ENCODE measurements around the gene AKAP3. TPM values are rescaled to one million over a fixed set of nuclear protein-coding genes. Genes with fewer than 3 reads are reported as not detected.

Gene AKAP3
- total and polyA plus RNA-seq, 12 donors: 0.40 to 7.4 (median 2.5) TPM

- intact Hi-C loops (cut with DNase I): no loop called here
- Histone ChIP-seq H3K36me3 (replicated peaks in 1 of 2) (no peaks in the 10 kb centered on the region), H3K27me3 (no peaks in the 10 kb centered on the region), H3K27ac (no peak overlapping the region), H3K4me3 (no peak overlapping the region), H3K4me1 (replicated peaks in 1 of 2) (no peaks in the 10 kb centered on the region), H3K9me3 (replicated peaks in 1 of 3) (no peaks in the 10 kb centered on the region)
- no peak for DNase-seq
- no peak for TF ChIP-seq POLR2A (IDR thresholded peaks at IDR 0.05)
- no peak for TF ChIP-seq CTCF (IDR thresholded peaks at IDR 0.05)
- 47 to 61% (median 53%) methylated on average over 8 to 9 of the region's 9 CpGs for WGBS, 4 donors
Measured at GRCh38 chr12:4587108-4587507, 61.7 kb downstream of the AKAP3 start.

DNA sequence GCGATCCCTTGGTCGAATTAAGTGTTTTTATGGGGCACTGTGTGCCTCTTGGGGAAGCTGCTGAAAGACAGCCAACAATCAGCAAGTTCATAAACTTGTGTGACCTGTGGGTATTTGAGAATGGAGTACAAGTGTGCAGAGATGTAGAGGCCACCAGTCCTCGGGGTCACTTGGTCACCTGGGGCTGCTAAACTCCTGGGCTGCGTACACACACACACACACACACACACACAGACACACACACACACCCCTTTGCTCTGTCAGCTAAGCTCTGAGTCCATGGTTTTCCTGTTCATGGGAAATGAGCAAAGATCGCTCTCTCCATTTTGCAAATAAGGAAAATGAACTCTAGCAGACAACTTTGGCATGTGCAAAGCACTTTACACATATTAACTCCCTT lies 62.4 kb downstream of the AKAP3 start:
- Histone ChIP-seq H3K4me1 (replicated peaks in 1 of 2) (no peaks in the 10 kb centered on the region), H3K9me3 (replicated peaks in 1 of 3) (no peaks in the 10 kb centered on the region), H3K4me3 (no peak overlapping the region), H3K27me3 (no peaks in the 10 kb centered on the region), H3K27ac (no peak overlapping the region), H3K36me3 (replicated peaks in 1 of 2) (no peaks in the 10 kb centered on the region)
- TF ChIP-seq CTCF (IDR thresholded peaks at IDR 0.05): no peak
- no peak for TF ChIP-seq POLR2A (IDR thresholded peaks at IDR 0.05)
- no peak for DNase-seq
- intact Hi-C loops (cut with DNase I): no loop called here
- WGBS, 4 donors: 59 to 62% (median 61%) methylated on average over 4 to 5 of the region's 5 CpGs

DNA sequence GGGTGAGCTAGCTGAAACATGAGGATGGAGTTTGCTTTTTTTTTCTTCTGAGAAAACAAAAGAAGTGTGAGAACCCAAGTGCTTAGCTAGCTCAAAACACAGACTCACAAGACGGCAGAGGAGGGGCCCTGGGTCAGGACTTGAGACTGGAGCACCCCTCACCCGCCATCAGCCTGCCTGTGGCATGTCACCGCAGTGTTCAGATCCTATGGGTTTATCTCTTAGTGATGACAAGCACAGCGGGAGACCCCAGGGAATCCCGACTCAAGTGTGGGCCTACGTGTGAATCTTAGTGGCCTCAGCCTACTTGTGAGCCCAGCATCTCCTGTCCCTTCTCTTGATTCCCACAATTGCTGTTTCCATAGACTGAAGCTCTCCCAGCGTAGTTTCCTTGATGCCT lies 64.0 kb downstream of the AKAP3 start:
- no peak overlapping the region for H3K4me3 ChIP-seq
- H3K9me3 ChIP-seq (replicated peaks in 1 of 3): no peaks in the 10 kb centered on the region
- H3K4me1 ChIP-seq (replicated peaks in 1 of 2): no peaks in the 10 kb centered on the region
- TF ChIP-seq POLR2A (IDR thresholded peaks at IDR 0.05) (no peak), CTCF (IDR thresholded peaks at IDR 0.05) (no peak)
- no peak overlapping the region for H3K27ac ChIP-seq
- no peaks in the 10 kb centered on the region for H3K27me3 ChIP-seq
- no peak for DNase-seq
- H3K36me3 ChIP-seq (replicated peaks in 1 of 2): no peaks in the 10 kb centered on the region
- WGBS, 4 donors: 71 to 85% (median 78%) methylated on average over 4 to 7 of the region's 7 CpGs
- intact Hi-C loops (cut with DNase I): no loop called here

DNA sequence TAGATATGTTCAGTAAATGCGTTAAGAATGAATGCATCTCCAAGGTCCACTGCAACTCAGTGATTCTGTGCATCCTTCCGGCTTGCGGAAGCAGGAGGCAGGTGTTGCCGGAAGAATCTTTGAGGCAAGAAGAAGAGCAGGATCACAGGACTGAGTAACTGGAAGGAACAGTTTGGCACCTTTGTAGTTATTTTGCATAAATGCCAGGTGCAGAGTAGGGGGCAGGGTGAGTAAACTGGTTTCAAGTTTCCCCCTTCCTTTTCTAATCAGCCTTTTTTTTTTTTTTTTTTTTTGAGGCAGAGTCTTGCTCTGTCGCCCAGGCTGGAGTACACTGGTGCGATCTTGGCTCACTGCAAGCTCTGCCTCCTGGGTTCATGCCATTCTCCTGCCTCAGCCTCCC lies 64.6 kb downstream of the AKAP3 start:
- no peak overlapping the region for H3K27ac ChIP-seq
- no peak overlapping the region for H3K4me3 ChIP-seq
- no peaks in the 10 kb centered on the region for H3K27me3 ChIP-seq
- 82 to 95% (median 84%) methylated on average over 5 to 6 of the region's 6 CpGs for WGBS, 4 donors
- H3K4me1 ChIP-seq (replicated peaks in 1 of 2): no peaks in the 10 kb centered on the region
- H3K36me3 ChIP-seq (replicated peaks in 1 of 2): no peaks in the 10 kb centered on the region
- intact Hi-C loops (cut with DNase I): no loop called here
- TF ChIP-seq POLR2A (IDR thresholded peaks at IDR 0.05): no peak
- no peak for TF ChIP-seq CTCF (IDR thresholded peaks at IDR 0.05)
- no peak for DNase-seq
- H3K9me3 ChIP-seq (replicated peaks in 1 of 3): no peaks in the 10 kb centered on the region

Measured in adrenal gland (tissue), 12 donors.